Ovary (tissue), 9 donors: ENCODE data around the gene SOCS1. TPM values are rescaled to one million over a fixed set of nuclear protein-coding genes. Genes with fewer than 3 reads are reported as not detected.

Source experiments
- DNase-seq, 5 donors: peaks; one replicate each; pipeline ENCODE4 v3.0.0-alpha.2; 2019 to 2020
- H3K27ac ChIP-seq, 2 donors: fragments of 200-600 bp; one replicate each; pipeline versions ENCODE4 v1.5.1 to v1.8.0; 2019 to 2022
- H3K27me3 ChIP-seq: fragments of 200-600 bp; one replicate; pipeline ENCODE4 v1.8.0; 2022
- H3K36me3 ChIP-seq: fragments of 200-600 bp; sonication (generic); one replicate; pipeline ENCODE4 v1.5.1; 2019
- H3K4me1 ChIP-seq: one replicate; pipeline ENCODE4 v1.8.1; 2013; ENCODE audit warnings: mild to moderate bottlenecking, moderate library complexity; ENCODE audit not compliant: insufficient read depth
- H3K4me3 ChIP-seq: fragments of 200-600 bp; sonication (generic); one replicate; pipeline ENCODE4 v1.5.1; 2017
- H3K9me3 ChIP-seq, 2 donors: fragments of 200-600 bp in 1 of 2; sonication (generic) in 1 of 2; one replicate each; pipeline versions ENCODE4 v1.5.1 to v1.8.1; 2013 to 2019; ENCODE audit warnings: mild to moderate bottlenecking in 1 of 2, moderate library complexity in 1 of 2
- CTCF ChIP-seq, 3 donors: fragments of 450-650 bp in 2 of 3; fragments of 200-600 bp in 1 of 3; IDR thresholded peaks; one replicate each; pipeline versions ENCODE4 v1.5.1 to v1.8.0; 2016 to 2022; ENCODE audit warnings: antibody characterized with exemption in 3 of 3, mild to moderate bottlenecking in 1 of 3
- EP300 ChIP-seq: sonication (generic); formaldehyde crosslinking; IDR thresholded peaks from one replicate; pipeline ENCODE4 v1.6.1; 2017; ENCODE audit warnings: antibody characterized with exemption
- POLR2A ChIP-seq: fragments of 450-650 bp; IDR thresholded peaks from one replicate; pipeline ENCODE4 v1.6.1; 2017; ENCODE audit warnings: antibody characterized with exemption, mild to moderate bottlenecking, moderate library complexity
- WGBS, 3 donors: extraction: QIAGEN DNeasy Blood & Tissue Kit in 1 of 3; methylation state at CpG; one replicate each; pipeline versions ENCODE4 v1.1.5 to v1.1.7; 2013 to 2017; 5-methylcytosine and 5-hydroxymethylcytosine counted together
- intact Hi-C, 4 donors: fragments of 100-400 bp; cut with DNase I; formaldehyde crosslinking; loops; one replicate each; pipeline versions ENCODE4 v1.11.0 to v1.15.1; 2022 to 2023
- polyA plus RNA-seq, 2 donors: library from polyadenylated mRNA; stranded (reverse); fragments of 200-250 nt in 1 of 2; fragments of 350-450 nt in 1 of 2; fragmentation: Illumina TruSeq in 1 of 2; extraction: RNeasy Lipid Tissue Mini Kit (QIAGEN cat#74804) in 1 of 2; gene quantifications; one replicate each; pipeline ENCODE4 v1.2.3, GENCODE V29; 2013 to 2014
- total RNA-seq, 7 donors: library from RNA; depleted of rRNA in 2 of 7; stranded (reverse); fragments of >200 nt in 2 of 7; fragmentation: NEBNext Ultra II Directional in 3 of 7; extraction: Animal tissue kit (Norgen Biotek cat#: 25700) in 3 of 7; gene quantifications; one replicate each; pipeline versions ENCODE4 v1.1.0 to v1.2.4, GENCODE V29; 2016 to 2023
- donor health status: DM: no; HTN: no; CAD: no; lungs with moderate emphysema.
- donor health status: DM: no; HTN: no; CAD: no.
- donor health status: Bipolar disorder and iron deficiency.
- donor health status: DM: yes; HTN: yes; CAD: no.
- donor health status: DM: no; HTN: no; CAD: no.
- donor health status: DM: yes; HTN: yes; CAD: no.

SOCS1 gene
- total and polyA plus RNA-seq, 9 donors: 1.1 to 42.7 (median 8.3) TPM

GRCh38 chr16:11278681-11279628, 23.0 kb upstream of the SOCS1 start:
- WGBS, 3 donors: 87 to 92% (median 90%) methylated on average over 7 of the region's 7 CpGs
- no peaks in the 10 kb centered on the region for H3K27me3 ChIP-seq
- H3K9me3 ChIP-seq: no peaks in the 10 kb centered on the region
- TF ChIP-seq CTCF (IDR thresholded peaks at IDR 0.05): no peak
- no peak for TF ChIP-seq EP300
- no peak for TF ChIP-seq POLR2A
- no peaks in the 10 kb centered on the region for H3K4me1 ChIP-seq
- H3K4me3 ChIP-seq: no peak overlapping the region
- intact Hi-C loops: no loop called here
- no peaks in the 10 kb centered on the region for H3K36me3 ChIP-seq
- no peak for DNase-seq
- H3K27ac ChIP-seq: no peak overlapping the region

- intact Hi-C loops: no loop called here
- Histone ChIP-seq H3K27me3 (no peaks in the 10 kb centered on the region), H3K9me3 (no peaks in the 10 kb centered on the region), H3K27ac (no peak overlapping the region), H3K4me1 (no peaks in the 10 kb centered on the region), H3K4me3 (no peak overlapping the region), H3K36me3 (no peaks in the 10 kb centered on the region)
- TF ChIP-seq POLR2A (no peak), EP300 (no peak), CTCF (IDR thresholded peaks at IDR 0.05) (no peak)
- no peak for DNase-seq
- 82 to 93% (median 92%) methylated on average over 12 of the region's 12 CpGs for WGBS, 3 donors
Observed at GRCh38 chr16:11277607-11278337, 21.8 kb upstream of the SOCS1 start.

GRCh38 chr16:11276896-11277593, 21.0 kb upstream of the SOCS1 start:
- intact Hi-C loops: no loop called here
- Histone ChIP-seq H3K9me3 (no peaks in the 10 kb centered on the region), H3K36me3 (no peaks in the 10 kb centered on the region), H3K4me1 (no peaks in the 10 kb centered on the region), H3K4me3 (no peak overlapping the region), H3K27me3 (no peaks in the 10 kb centered on the region), H3K27ac (no peak overlapping the region)
- 65 to 70% (median 70%) methylated on average over 11 of the region's 11 CpGs for WGBS, 3 donors
- TF ChIP-seq POLR2A: no peak
- TF ChIP-seq CTCF (IDR thresholded peaks at IDR 0.05): no peak
- TF ChIP-seq EP300: no peak
- DNase-seq: no peak

- Histone ChIP-seq H3K36me3 (no peaks in the 10 kb centered on the region), H3K4me3 (no peak within 1 kb of the TSS), H3K9me3 (no peaks in the 10 kb centered on the region), H3K27me3 (no peaks in the 10 kb centered on the region), H3K4me1 (no peaks in the 10 kb centered on the region), H3K27ac (no peak within 1 kb of the TSS)
- intact Hi-C loops: no loop called here
- 91 to 95% (median 93%) methylated on average over 26 of the region's 26 CpGs for WGBS, 3 donors
- no peak for DNase-seq
- TF ChIP-seq POLR2A (no peak), EP300 (no peak)
Observed at GRCh38 chr16:11276143-11276895, 20.3 kb upstream of the SOCS1 start, which contains the start of gene PRM2. TSS of gene PRM2 (minus strand) at chr16:11276480. CDS start at chr16:11276370, 110 bp downstream.
